GM18508 (cell line): ENCODE measurements around the gene AFAP1.
"Not testable (repeated sequence)": the region's sequence is repeated elsewhere in the genome, so short reads cannot be mapped to it uniquely, and the experiment has no call there.

Experiments
- ATAC-seq: cut with Tn5 transposase; IDR thresholded peaks from one replicate; pipeline ENCODE4 v1.9.1; 2021; ENCODE audit warnings: moderate number of reproducible peaks; ENCODE audit not compliant: insufficient read depth, unreplicated experiment

Gene AFAP1

DNA sequence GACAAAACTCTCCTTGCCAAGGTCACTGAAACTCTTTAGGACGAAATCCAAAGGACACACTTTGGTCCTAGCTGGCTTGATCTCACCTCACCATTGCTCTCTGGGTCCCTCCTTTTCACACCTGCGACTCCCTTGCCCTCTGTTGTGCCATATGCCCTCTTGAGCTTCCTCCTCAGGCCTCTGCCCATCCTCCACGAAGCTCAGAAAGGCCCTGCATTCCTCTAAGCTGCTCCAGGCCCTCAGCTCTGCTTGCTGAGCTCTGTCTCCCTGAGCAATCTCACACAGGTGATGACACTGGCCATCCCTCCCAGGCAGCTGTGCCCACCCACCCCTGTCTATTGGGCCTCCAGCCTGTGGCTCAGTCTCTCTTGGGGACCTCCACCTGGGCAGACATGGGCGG, 10.1 kb upstream of the AFAP1 start:
- no peak for ATAC-seq

DNA sequence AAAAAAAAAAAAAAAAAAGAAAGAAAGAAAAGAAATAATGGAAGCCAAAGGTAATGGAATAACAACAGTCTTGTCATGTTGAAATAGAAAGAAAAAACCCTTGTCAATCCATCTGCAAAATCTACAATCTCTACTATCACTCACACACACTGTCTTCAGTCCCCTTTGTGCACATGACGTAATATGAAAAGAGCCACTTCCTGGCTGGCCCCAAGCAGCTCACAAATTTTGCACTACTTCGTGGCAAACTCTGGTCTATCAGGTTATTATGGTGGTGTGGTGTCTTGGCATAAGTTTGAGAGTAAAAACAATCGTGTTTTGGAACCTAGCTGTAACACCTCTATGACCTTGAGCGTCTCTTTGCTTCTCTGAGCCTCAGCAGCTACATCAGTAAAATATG, 8.3 kb upstream of the AFAP1 start:
- ATAC-seq = no peak

DNA sequence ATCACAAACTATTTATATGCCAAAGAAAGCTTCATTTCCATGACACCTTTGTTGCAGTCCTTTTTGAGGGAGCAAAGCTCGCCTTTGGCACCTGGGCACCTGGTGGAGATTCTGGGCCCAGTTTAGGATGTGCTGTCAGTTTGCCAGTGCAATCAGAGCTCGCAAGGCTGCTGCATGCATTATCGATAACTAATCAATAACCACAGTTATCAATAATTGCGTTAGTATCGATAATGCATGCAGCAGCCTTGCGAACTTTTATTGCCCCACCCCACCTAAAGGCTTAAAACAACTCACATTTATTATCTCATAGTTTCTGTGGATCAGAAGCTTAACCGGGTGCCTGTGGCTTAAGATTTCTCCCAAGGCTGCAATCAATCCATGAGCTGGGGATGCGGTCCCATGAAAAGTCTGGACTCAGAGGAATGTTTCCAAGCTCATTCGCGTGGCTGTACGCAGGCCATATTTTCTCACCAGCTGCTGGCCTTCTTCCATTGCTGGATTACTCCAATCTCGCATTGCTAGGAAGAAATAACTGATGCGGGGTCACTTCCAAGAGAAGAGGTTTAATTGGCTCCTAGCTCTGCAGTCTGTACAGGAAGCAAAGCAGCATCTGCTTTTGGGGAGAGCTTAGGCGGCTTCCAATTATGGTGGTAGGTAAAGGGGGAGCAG, 6.2 kb upstream of the AFAP1 start:
- ATAC-seq = no peak

DNA sequence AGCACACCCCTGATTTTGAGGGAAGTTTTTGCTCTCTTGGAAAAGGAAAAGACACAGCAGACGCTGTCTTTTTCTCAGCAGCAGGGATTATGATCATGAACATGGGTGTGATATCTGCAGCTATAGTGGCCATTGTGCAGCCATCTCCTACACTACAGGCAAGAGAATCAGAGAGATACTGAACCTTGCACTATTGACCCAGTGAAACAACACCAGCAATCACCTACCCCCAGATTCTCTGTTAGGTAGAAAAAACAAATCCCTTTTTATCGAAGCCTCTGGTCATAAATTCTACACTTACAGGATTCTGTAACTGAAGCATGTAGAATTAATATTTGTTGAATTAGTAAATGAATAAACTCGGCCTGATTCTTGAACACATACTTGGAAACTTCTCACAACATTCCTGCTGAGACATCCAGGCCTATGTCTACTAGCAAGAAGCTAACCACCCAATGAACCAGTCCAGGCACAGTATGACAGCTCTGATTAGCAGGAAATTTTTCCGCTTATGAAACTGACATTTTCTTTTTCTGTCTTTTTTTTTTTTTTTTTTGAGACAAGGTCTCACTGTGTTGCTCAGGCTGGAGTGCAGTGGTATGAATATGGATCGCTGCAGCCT, 5.0 kb upstream of the AFAP1 start:
- no peak for ATAC-seq

DNA sequence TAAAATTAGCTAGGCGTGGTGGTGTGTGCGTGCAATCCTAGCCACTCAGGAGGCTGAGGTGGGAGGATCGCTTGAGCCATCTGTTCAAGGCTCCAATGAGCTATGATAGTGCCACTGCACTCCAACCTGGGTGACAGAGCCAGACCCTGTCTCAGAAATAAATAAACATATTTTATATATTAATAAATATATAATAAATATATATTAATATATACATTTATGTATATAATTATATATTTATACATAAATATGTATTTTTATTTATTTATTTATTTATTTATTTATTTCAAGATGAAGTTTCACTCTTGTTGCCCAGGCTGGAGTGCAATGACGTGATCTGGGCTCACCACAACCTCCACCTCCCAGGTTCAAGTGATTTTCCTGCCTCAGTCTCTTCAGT, 4.0 kb upstream of the AFAP1 start:
- ATAC-seq = not testable (repeated sequence)

DNA sequence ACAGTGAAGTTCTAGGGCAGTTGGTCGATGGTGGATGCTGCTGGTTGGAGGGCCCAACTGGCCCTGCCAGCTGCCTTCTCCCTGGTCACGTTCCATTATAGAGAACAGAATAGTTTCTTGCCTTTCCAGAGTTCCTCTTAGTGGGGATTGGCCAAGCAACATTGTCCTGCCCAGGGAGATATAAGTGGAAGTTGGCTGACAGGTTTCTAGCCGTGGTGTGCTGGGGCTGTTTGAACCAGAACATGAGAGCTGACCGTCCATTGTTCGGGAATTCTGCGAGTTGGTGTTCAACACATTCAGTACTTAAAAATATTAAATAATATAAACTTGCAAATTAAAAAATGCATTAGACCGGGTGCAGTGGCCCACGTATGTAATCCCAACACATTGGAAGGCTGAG, 3.5 kb upstream of the AFAP1 start:
- no peak for ATAC-seq

DNA sequence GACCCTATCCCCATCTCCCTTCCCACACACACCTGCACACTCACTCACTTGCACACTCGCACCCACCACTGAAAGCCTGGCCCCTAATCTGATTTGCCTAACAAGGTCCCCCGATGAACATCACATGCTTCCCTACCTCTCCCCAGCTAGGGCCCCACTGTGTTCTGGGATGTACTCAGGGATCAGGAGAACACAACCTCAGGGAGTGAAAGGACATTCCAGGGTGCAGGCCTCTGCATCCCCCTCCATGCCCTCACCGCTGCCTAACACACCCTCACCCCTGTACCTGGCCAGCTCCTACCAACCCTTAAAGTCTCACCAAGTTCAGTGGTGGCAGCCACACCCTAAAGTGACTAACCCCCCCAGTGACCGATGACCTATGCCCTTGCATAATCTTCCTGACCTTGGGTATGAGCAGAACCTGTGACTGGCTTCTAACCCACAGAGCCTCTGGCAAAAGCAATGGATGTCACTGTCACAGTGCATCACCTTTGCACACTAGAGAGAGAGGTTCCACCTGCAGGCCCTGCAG, 2.4 kb upstream of the AFAP1 start:
- no peak for ATAC-seq

DNA sequence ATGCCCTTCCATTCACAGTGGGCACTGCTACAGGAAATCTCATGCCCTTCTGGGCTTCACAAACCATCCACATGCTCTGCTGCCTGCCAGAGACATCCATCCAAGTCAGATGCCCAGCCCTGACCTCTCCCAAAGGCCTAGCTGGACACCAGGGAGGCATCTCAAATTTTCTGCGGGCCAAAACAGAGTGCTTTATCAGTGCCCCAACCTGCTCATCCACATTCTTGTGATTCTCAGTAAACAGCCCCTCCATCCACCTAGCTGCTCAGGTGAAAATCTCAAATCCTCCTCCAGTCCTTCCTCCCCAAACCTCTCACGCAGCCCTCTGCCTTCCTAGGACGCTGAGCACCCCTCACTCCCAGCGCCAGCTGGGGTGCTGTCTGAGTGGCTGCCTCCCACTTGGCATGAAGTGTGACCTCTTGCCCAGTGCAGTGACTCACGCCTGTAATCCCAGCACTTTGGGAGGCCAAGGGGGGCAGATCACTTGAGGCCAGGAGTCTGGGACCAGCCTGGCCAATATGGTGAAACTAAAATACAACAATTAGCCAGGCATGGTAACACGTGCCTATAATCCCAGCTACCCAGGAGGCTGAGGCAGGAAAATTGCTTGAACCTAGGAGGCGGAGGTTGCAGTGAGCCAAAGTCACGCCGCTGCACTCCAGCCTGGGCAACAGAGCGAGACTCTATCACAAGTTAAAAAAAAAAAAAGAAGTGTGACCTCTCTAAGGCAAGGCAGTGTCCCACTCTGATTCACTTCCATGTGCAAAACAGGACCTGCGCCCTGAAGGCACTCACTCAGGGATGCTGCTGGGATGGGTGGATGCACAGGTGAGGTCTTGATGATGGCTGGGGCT, 1.7 kb upstream of the AFAP1 start:
- ATAC-seq = no peak

DNA sequence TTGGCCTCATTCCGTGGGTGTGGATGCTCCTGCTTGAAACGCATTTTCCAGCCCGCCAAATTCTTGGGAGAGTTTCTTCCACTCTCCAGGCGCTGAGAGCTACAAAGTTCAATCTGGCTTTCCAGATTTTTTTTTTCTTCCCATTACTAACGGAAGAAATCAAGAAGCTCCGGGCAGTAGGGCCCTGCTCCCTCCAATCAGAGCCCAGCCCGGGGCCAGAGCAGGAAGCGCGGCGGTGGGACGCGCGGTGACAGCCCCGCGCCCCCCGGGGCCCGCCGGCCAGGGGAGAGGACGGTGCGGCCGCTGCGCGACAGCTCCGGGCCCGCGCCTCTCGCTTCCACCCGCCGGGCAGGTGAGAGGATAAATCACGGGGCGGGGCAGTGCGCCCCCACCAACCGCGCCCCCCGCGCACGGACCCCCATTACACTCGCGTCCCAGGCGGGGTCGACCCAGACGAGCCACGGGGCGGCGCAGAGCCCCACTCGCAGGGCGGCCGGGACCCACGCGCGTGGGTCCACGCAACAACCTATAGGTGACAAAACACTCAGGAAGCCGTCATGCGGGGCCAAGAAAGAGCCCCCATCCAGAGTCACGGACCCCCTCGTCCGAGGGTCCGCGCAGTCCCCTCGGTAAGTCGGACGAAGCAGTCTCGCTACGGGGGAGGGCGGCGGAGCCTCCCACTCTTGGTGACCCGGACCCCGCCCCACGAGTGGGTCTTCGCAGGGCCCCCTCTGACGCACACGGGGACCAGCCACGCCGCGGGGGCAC, 868 bp downstream of the AFAP1 start:
- ATAC-seq = no peak

DNA sequence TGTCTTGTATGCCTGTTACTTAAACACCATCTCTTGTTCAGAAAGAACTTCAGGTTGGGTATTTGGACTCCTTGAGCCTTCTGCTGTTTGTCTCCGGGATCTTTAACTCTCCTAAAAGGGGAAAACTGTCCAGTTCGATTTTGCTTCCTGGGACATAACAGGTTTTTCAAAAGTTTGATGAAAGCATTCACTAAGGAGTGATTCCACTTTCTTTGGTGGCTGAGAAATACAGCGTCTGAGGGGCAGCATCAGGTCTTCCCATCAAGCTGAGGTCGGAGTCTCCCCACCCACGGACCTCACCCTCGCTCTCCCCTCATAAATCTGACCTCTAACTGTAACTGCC, 1.4 kb downstream of the AFAP1 start:
- ATAC-seq = no peak

DNA sequence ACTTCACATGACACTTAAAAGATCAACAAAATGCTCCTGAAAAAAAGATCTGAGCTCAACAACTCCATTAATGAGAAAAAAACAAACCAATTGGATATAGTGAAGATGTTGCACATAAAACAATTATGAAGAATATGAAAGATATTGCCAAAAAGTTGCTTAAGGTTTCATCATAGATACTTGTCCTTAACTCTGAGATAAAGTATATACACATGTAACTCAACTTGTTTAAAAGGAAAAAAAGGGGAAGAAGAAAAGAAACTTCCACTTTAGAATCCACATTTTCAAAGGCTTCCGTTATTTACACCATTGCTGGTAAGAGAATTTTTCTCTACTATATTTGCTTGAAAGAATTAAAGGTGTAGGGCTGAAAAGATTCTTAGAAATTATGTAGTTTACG, 2.7 kb downstream of the AFAP1 start:
- ATAC-seq = no peak

DNA sequence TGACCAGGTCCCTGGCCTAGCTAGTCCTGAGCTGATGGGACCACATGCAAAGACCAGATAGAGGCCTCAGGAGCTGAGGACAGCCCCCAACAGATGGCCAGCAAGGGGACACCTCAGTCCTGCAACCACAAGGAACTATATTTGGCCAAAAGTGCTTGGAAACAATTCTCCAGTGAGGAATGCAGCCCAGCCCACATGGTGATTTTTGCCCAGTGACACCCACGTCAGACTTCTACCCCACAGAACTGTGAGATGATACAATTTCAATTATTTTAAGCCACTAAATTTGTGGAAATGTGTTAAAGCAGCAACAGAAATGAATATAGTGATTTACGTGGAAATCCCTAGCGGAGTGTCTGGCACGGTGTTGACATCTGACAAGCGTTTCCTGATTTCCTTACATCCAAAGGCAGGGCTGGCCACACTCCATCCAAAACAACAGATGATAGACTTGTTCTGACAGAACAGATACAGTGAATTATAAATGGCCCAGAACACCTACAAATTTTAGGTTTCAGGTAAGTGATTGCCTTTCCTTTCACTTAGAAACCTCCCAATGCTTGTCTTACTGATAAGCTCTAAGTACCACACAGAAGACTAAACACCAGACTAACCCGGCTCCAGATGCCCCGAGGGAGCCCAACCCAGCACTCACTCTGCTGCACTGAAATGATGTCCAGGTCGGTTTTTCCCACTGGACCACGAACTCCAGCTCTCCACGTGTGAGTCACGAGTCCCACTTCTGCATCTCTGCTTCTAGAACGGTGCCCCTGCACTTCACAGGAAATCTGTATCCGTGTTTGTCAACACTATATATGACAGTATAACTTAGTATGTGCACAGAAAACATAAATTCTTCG, 5.8 kb downstream of the AFAP1 start:
- ATAC-seq = no peak

DNA sequence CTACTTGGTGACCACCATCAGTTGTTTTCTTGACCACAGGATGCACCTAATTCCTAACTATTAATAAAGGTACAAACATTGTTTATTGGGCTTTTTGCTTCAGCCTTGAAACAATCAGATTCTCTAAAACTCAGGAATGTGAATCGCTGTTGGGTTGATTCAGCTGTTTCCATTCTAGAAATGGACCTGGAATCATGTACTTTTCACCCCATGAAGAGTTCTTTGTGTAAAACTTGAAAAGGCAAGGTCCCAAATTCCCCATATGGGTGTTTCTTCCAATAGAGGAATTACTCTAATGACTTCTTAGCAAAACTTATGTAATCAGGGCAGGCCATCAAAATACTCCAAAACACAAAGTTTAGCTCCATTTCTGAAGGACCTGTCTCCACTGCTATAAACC, 7.4 kb downstream of the AFAP1 start:
- no peak for ATAC-seq

DNA sequence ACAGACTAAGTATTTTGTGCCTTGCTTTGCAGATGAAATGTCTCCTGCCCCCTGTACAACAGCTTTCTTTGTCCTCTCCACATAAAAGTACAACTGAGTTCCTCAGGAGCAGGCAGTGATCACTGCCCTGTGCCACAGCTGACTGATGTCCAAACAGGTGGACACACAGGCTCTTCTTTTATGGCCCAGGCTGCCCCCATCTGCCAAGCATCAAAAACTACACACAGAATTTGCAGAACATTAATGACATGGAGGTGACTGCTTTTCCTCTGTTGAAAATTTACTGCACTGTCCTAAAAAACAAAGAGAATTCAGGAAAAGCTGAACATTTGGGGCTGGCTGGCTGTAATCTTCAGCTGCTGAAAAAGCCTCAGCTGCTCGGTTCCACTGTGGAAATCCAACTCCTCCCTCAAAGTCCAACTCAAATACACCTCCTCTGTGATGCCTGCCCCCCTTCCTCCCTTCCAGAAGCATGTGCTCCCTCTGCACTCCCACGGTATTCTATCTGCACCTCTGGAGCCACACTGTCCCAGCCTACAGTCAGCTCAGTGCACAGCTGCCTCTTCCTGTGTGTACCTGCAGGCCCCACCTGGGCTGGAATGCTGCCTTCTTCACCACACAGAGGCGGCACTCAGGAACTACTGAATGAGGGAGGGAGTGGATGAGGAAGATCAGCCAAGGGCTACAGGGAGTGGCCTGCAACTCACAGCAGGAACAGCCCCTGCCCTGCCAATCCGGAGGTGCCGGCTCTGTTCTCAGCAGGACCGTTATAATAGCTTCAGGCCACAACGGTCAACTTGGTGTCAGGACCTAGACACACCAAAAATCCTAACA, 10.3 kb downstream of the AFAP1 start:
- no peak for ATAC-seq

DNA sequence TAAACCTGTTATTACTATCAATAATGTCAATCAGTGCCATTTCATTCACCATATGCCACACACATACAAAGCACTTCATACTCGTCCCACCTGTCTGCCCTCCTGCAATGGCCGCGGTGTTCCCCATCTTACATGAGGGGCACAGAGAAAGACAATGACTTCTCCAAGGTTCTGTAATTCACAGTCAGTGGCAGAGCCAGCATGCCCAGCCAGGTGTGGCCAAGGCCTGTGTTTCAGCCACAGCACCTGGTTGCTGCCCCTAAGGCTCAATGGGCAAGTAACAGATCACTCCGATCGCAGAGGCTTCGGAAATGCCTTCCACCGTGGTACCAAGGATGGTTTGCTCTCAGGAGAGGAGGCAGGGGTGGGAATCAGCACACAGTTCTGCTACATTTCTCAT, 10.9 kb downstream of the AFAP1 start:
- ATAC-seq = no peak

DNA sequence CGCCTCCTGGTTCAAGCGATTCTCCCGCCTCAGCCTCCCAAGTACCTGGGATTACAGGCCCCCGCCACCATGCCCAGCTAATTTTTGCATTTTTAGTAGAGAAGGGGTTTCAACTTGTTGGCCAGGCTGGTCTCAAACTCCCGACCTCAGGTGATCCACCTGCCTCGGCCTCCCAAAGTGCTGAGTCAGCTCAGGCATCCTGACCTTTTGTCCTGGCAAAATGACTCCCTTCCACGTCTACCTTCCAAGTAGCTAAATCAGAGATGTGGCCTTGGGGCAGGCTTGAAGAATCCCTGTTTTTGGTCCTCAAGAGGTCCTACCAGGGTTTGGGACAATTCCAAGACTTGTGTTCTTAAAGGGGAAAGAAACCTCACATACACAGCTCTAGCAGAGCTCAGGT, 12.8 kb downstream of the AFAP1 start:
- no peak for ATAC-seq

DNA sequence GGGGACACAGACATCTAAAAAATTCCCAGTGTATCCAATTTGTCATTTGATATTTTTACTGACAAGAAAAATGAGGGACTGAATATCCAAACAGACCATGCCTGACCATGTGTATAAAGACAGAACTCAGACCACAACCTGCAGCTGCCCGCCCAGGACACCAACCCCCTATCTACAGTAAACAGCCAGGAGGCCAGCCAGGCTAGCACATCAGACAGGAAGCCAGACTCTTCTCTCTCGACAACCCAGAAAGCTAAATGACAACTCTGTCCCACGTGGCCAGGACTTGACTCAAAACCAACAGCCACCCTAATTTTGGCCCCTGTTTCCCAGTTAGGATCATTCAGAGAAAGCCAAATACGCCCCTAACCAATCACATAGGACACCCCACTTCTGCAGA, 15.1 kb downstream of the AFAP1 start:
- ATAC-seq = no peak

DNA sequence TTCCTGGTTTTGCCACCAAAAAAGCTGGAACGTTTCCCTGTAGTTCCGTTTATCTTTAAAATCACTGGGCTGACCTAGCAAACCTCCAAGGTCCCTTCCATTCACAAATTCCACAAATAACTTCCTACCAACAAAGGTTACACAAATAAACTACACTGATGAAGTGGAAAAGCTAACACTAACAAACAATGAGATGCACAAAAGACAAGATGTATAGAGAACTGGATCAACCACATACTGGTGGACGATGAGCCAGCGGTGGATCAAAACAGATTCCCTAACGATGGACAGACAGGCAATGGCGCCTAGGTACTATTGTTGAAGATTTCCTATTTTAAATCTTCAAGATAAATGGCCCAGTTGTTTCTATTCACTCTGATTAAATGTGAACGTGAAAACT, 15.5 kb downstream of the AFAP1 start:
- ATAC-seq = no peak

DNA sequence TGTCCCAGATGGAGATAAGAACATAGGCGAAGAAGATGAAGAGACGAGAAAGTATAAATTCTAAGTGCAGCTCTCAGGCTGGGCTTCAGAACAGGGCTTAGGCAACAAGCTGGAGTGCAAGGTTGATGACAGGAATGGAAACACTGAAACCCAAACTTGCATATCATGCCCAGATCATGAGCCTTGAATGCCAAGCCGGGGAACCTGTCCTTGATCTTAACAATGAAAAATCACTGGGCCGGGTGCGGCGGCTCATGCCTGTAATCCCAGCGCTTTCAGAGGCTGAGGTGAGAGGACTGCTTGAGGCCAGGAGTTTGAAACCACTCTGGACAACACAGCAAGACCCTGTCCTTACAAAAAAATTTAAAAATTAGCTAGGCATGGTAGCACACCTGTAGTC, 17.2 kb downstream of the AFAP1 start:
- ATAC-seq = no peak
